Coronary artery (tissue), 2 donors: ENCODE measurements around the gene IMMP2L.

ENCODE experiments used
- DNase-seq: peaks from one replicate; pipeline ENCODE4 v3.0.0-alpha.2; 2017; ENCODE audit warnings: low spot score
- H3K27ac ChIP-seq, 2 donors: fragments of 200-600 bp; sonication (generic); one replicate each; pipeline ENCODE4 v1.5.1; 2016 to 2019
- H3K4me3 ChIP-seq: fragments of 200-600 bp; sonication (generic); 2 replicates; pipeline ENCODE4 v1.5.1; 2016; ENCODE audit warnings: mild to moderate bottlenecking, moderate library complexity
- TF ChIP-seq, protein P1 (sequence below): fragments of 200-600 bp; sonication (generic); IDR thresholded peaks from one replicate; pipeline ENCODE4 v1.5.1; 2019; ENCODE audit warnings: antibody characterized with exemption

Gene IMMP2L

DNA sequence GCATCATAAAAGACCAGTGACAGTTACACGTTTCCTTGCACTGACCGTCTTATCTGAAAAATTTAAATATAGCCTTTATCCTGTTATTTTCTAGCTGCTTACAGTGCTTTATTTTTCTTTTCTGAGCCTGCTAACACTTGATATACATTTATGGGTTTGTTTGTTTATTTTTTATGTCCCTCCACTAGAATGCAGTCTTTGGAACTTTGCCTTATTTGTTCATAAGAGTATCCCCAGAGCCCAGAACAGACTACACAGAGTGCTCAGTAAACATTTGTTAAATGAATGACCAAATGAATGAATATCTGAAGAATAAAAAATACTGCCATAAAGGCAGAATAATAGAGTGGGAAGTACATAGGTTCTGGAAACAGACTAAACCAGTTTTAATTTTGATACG lies 673.7 kb downstream of the IMMP2L start:
- TF ChIP-seq, protein P1, sequence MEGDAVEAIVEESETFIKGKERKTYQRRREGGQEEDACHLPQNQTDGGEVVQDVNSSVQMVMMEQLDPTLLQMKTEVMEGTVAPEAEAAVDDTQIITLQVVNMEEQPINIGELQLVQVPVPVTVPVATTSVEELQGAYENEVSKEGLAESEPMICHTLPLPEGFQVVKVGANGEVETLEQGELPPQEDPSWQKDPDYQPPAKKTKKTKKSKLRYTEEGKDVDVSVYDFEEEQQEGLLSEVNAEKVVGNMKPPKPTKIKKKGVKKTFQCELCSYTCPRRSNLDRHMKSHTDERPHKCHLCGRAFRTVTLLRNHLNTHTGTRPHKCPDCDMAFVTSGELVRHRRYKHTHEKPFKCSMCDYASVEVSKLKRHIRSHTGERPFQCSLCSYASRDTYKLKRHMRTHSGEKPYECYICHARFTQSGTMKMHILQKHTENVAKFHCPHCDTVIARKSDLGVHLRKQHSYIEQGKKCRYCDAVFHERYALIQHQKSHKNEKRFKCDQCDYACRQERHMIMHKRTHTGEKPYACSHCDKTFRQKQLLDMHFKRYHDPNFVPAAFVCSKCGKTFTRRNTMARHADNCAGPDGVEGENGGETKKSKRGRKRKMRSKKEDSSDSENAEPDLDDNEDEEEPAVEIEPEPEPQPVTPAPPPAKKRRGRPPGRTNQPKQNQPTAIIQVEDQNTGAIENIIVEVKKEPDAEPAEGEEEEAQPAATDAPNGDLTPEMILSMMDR = no peak
- H3K27ac ChIP-seq = no peak overlapping the region
- H3K4me3 ChIP-seq = no peak overlapping the region
- no peak for DNase-seq

DNA sequence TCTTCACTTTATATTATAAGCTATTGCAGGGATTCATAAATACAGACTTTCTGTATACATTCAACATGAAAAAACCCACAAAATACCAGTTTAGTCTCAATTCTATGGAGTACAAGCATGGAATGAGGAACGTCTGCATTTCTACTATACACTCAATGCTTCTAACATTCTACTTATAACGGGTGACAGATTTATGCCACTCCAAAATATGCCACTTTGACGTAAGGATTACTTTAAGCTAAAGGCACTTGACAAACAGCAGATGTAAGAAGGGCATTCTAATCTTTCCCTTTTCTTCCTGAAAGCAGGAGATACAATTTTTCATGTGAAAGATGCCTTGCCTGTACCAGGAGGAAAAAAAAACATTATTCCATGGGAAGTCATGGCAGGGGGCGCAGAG lies 676.8 kb downstream of the IMMP2L start:
- TF ChIP-seq, protein P1 = no peak
- no peak for DNase-seq
- Histone ChIP-seq H3K4me3 (no peak overlapping the region), H3K27ac (no peak overlapping the region)

DNA sequence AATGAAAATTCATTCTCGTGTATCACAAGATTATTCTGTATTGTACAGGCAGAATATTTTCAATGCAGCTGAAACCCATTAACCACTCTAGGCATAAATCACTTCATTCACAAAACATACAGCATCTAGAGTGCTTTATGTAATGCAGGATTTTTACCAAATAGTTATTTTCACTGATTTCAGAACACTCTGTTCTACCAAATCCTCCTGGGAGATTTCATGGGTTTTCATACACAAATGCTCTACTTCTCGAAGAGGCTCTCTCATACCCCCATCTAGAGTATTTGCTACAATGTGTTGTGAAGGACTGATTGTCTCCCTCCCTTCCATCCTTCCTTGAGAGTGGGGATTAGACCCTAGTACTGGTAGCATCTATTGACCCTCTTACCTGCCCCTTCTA lies 680.6 kb downstream of the IMMP2L start:
- TF ChIP-seq, protein P1 = no peak
- no peak overlapping the region for H3K4me3 ChIP-seq
- DNase-seq = no peak
- no peak overlapping the region for H3K27ac ChIP-seq

DNA sequence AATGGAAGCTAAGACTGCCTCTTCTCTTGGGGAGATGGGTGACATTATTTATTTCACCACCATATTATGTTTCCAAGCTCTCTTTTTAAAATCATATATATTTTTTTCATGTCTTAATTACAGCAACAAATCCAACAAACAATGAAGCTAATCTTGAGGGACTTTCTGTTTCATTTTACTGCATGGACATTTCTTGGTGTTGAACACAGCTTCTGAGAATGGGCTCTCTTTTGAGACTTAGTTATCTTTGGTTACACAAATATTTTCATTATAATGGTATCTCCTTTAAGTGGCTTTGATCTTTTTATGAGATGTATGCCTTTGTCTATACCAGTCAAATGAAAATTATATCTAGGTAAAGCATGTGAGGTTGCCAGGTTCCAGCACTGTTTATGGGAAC lies 681.3 kb downstream of the IMMP2L start:
- Histone ChIP-seq H3K4me3 (no peak overlapping the region), H3K27ac (no peak overlapping the region)
- TF ChIP-seq, protein P1 = no peak
- DNase-seq = no peak

DNA sequence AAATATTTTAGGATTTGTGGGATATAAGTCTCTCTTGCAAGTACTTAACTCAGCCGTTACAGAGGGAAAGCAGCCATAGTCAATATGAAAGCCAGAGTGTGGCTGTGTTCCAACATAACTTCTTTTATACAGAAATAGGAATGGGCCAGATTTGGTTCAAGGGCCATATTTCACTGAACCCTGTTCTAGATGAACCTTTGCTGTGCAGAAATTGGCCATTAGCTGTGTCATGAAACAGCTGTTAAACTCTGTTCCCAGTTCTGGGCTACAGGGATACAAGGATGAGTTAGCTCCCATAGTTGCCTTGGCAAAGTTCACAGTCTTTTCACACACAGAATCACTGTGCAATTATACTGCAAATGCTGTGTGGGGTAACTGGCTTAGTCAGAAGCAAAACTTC lies 685.3 kb downstream of the IMMP2L start:
- DNase-seq = no peak
- TF ChIP-seq, protein P1 = no peak
- no peak overlapping the region for H3K4me3 ChIP-seq
- H3K27ac ChIP-seq = no peak overlapping the region

DNA sequence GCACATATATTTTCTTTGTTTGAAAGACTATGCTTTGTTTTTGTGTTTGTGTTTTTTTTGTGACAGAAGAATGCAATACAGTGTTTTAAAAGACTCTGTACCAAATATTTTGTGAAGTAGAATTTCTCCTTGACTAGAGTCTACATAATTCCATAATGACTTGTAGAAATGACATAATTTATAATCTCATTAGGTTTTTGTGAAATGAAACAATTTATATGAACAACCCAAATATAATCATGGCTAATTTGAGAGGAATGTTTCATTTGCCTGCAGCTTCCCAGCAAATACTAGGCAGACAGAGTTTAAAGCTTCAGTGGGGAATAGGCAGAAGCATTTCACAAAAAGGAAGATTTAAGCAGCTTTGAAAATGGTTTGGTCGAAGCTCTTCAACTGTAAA lies 686.9 kb downstream of the IMMP2L start:
- Histone ChIP-seq H3K27ac (no peak overlapping the region), H3K4me3 (no peak overlapping the region)
- no peak for DNase-seq
- TF ChIP-seq, protein P1 = no peak

DNA sequence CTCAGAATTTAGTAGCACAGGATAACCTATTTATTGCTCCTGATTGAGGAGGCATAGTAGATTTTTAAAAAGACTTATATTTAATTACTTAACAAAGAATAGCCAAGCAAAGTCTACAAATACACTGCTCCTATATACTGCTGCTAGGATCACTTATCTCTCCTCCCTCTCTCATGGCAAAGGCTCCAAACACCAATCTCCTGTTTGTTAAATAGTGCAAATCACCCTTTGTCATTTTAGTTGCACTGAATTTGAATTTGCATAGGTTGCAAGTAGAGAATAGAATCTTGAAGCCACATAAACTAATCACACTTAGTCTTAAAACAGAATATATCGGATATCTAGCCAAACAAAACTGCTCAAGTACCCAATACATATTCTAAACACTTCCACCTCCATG lies 690.4 kb downstream of the IMMP2L start:
- Histone ChIP-seq H3K27ac (no peak overlapping the region), H3K4me3 (no peak overlapping the region)
- DNase-seq = no peak
- TF ChIP-seq, protein P1 = no peak
